Tibial artery (tissue), 4 donors: ENCODE measurements around the gene IMP4.
A peak's percentile ranks its signal among the peaks of the same experiment; 100 is the strongest.
"Not testable (repeated sequence)": the region's sequence is repeated elsewhere in the genome, so short reads cannot be mapped to it uniquely, and the experiment has no call there.

ENCODE experiments used
- DNase-seq, 2 donors: peaks; one replicate each; pipeline ENCODE4 v3.0.0-alpha.2; 2019
- H3K27ac ChIP-seq, 2 donors: fragments of 200-600 bp; sonication (generic) in 1 of 2; 1 replicate in 1 of 2; 2 replicates in 1 of 2; pipeline ENCODE4 v1.5.1; 2018 to 2019; ENCODE audit warnings: mild to moderate bottlenecking in 1 of 2
- H3K27me3 ChIP-seq, 2 donors: fragments of 200-600 bp; sonication (generic) in 1 of 2; one replicate each; pipeline versions ENCODE4 v1.5.1 to v1.6.0; 2016 to 2019
- H3K36me3 ChIP-seq, 3 donors: fragments of 200-600 bp; sonication (generic) in 2 of 3; one replicate each; pipeline ENCODE4 v1.5.1; 2016 to 2019; ENCODE audit warnings: mild to moderate bottlenecking in 2 of 3
- H3K4me1 ChIP-seq, 4 donors: fragments of 200-600 bp; sonication (generic) in 2 of 4; 1 replicate in 3 of 4; 2 replicates in 1 of 4; pipeline ENCODE4 v1.5.1; 2016 to 2019
- H3K4me3 ChIP-seq, 2 donors: fragments of 200-600 bp; sonication (generic) in 1 of 2; 1 replicate in 1 of 2; 2 replicates in 1 of 2; pipeline ENCODE4 v1.5.1; 2018 to 2019; ENCODE audit warnings: mild to moderate bottlenecking in 2 of 2
- H3K9me3 ChIP-seq, 3 donors: fragments of 200-600 bp; sonication (generic) in 1 of 3; one replicate each; pipeline ENCODE4 v1.5.1; 2016 to 2019
- CTCF ChIP-seq, 2 experiments: fragments of 200-600 bp in 1 of 2; fragments of 450-650 bp in 1 of 2; IDR thresholded peaks; one replicate each; pipeline ENCODE4 v1.5.1; 2017 to 2019; ENCODE audit warnings: antibody characterized with exemption in 2 of 2, mild to moderate bottlenecking in 1 of 2, moderate library complexity in 1 of 2
- intact Hi-C: fragments of 100-400 bp; cut with DNase I; formaldehyde crosslinking; loops from one replicate; pipeline ENCODE4 v1.15.0; 2023; ENCODE audit warnings: low total_unique reads

Gene IMP4

GRCh38 chr2:130318906-130319305 lies 23.8 kb upstream of the IMP4 start:
- no peak overlapping the region for H3K27ac ChIP-seq
- intact Hi-C loops: no loop called here
- no peak for DNase-seq
- no peaks in the 10 kb centered on the region for H3K9me3 ChIP-seq
- H3K27me3 ChIP-seq: peaks cover 0 to 16% of the 10 kb centered on the region in 2 donors
- no peak for TF ChIP-seq CTCF (IDR thresholded peaks at IDR 0.05)
- no peaks in the 10 kb centered on the region for H3K36me3 ChIP-seq
- H3K4me3 ChIP-seq: no peak overlapping the region
- no peaks in the 10 kb centered on the region for H3K4me1 ChIP-seq

- Histone ChIP-seq H3K9me3 (no peaks in the 10 kb centered on the region), H3K4me1 (no peaks in the 10 kb centered on the region), H3K36me3 (no peaks in the 10 kb centered on the region), H3K4me3 (no peak overlapping the region), H3K27me3 (peaks cover 0 to 15% of the 10 kb centered on the region in 2 donors), H3K27ac (no peak overlapping the region)
- no peak for DNase-seq
- TF ChIP-seq CTCF (IDR thresholded peaks at IDR 0.05): no peak
- intact Hi-C loops: no loop called here
Measured at GRCh38 chr2:130319536-130319935, 23.2 kb upstream of the IMP4 start.

- Histone ChIP-seq H3K9me3 (no peaks in the 10 kb centered on the region), H3K27me3 (peaks cover 0 to 25% of the 10 kb centered on the region in 2 donors), H3K4me1 (peaks cover 0 to 8% (median 0%) of the 10 kb centered on the region in 4 donors), H3K36me3 (no peaks in the 10 kb centered on the region), H3K4me3 (no peak overlapping the region), H3K27ac (no peak overlapping the region)
- intact Hi-C loops: no loop called here
- DNase-seq: no peak
- no peak for TF ChIP-seq CTCF (IDR thresholded peaks at IDR 0.05)
Measured at GRCh38 chr2:130327703-130328527, 14.8 kb upstream of the IMP4 start.

- Histone ChIP-seq H3K27me3 (peaks cover 0 to 25% of the 10 kb centered on the region in 2 donors), H3K27ac (no peak overlapping the region), H3K9me3 (no peaks in the 10 kb centered on the region), H3K4me1 (peaks cover 0 to 8% (median 0%) of the 10 kb centered on the region in 4 donors), H3K4me3 (no peak overlapping the region), H3K36me3 (no peaks in the 10 kb centered on the region)
- intact Hi-C loops: no loop called here
- no peak for TF ChIP-seq CTCF (IDR thresholded peaks at IDR 0.05)
- no peak for DNase-seq
Measured at GRCh38 chr2:130328710-130329109, 14.0 kb upstream of the IMP4 start.

GRCh38 chr2:130332271-130333073 lies 10.2 kb upstream of the IMP4 start:
- Histone ChIP-seq H3K4me3 (no peak overlapping the region), H3K27ac (no peak overlapping the region), H3K36me3 (no peaks in the 10 kb centered on the region), H3K9me3 (no peaks in the 10 kb centered on the region), H3K27me3 (peaks cover 0 to 9% of the 10 kb centered on the region in 2 donors), H3K4me1 (peaks cover 0 to 8% (median 1%) of the 10 kb centered on the region in 4 donors)
- intact Hi-C loops: loop anchor here (10.0 kb wide), 1 partner anchor 408 kb away; no protein-coding TSS in a partner anchor
- no peak for DNase-seq
- TF ChIP-seq CTCF (IDR thresholded peaks at IDR 0.05): peak; percentile 71 to 86

GRCh38 chr2:130333253-130333652 lies 9.4 kb upstream of the IMP4 start:
- not testable (repeated sequence) for H3K36me3 ChIP-seq, H3K27ac ChIP-seq, DNase-seq, H3K27me3 ChIP-seq, H3K4me1 ChIP-seq, H3K4me3 ChIP-seq, H3K9me3 ChIP-seq
- intact Hi-C loops: loop anchor here (10.0 kb wide), 1 partner anchor 408 kb away; no protein-coding TSS in a partner anchor
